ENCODE results near the gene ANKRD13B.

ANKRD13B gene

DNA sequence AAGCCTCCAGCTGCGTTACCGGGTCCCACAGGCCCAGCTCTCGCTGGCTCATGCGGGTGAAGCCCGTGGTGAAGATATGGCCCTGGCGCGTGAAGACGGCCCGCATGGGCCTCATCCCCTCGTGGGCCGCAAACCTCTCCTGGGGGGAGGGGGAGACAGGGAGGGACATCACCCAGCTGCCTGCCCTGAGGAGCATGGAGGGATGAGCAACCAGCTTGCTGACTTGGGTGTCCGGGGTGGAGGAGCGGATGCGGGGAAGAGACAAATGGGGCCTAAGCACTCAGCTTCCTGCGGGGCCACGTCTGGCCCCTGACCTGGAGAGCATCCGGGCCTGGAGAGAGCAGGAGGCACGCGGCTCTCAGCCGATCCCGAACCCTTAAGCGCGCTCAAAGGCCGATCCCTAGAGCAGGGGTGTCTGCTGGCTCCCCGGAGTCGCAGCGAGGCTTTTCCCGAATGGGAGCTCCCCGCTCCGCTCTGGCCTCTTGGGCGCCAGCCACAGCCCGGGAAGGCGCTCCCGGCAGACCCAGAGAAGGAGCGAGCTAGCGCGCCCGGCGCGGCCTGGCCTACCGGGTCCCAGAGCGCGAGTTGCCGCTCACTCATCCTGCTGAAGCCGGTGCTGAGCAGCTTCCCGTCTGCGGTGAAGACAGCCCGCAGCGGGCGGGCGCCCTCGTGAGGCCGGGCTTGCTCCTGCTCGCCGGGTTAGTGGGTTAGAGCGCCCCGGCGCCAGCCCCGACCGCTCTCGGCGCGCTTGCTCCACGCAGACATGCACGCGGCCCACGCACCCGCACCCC, 24.7 kb downstream of the ANKRD13B start:
- DNase-seq = peak; percentile 71

DNA sequence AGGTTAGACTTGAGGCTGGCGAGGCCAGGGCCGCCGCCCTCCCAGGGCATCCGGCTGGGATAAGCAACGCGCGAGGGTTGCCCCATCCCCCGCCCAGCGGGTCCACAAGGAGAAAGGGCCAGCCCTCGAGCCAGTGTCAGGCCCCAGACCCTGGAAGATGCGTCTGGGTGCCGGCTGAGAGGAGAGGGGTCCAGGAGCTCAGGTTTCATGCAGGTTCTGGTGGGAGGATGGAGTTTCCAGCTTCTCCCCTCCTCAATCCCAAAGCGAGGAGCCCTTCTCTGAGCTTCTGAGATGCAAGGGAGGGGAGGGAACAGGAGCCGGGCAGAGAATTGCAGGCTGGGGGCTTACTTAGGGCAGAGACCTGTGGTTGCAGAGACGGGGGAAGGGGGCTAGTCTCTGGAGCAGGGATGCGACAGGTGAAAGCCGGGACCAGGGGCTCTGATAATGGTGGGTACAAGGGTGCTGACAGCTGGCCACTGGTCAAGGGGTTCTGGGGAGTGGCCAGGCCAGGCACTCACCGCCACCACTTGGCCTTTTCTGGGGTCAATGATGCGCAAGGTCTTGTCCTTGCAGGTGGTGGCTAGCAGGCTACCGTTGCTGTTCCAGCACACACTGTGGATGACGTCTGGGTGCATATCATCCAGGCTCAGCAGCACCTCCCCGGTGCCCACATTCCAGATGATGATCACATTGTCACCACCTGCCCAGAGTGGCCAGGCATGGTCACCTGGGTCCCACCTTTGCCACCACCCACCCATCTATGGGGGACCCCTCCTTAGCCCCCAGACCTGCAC, 25.5 kb downstream of the ANKRD13B start:
- no peak for DNase-seq

DNA sequence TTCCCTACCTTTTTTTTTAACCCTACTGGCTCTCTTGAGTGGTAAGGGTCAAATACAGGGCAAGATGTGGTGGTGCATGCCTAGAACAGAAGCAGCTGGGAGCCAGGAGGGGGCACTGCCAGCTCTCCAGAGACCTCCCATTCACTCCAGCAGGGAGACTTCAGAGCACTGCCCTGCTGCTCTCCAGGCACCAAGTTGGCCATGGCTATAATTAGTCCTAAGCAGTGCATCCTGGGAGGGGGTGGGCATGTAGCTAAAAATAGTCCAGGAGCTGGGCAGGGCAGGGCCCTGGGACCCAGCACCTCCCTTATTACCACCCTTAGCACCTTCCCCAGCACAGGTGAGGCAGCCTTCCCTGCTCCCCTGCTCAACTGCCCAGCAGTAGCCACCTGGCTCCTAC, 26.3 kb downstream of the ANKRD13B start:
- peak; percentile 51 for DNase-seq

DNA sequence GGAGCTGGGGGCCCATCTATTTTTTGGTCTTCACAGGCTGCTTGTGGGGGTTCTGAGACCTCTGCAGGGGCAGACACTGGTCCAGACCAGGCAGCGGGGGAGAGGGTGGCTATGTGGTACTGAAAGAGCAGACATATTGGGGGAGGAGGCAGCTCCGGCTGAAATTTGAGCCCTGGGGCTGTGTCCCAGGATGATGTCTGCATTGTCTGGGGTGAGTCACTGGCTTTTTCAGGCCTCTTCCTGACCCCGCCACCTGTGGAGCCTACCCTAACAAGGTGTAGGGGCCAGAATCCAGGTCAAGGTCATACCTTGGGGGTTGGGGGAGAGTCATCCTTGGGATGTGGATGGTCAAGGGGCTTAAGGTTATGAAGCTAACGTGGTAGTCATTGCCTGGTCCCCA, 27.3 kb downstream of the ANKRD13B start:
- peak; percentile 38 for DNase-seq

DNA sequence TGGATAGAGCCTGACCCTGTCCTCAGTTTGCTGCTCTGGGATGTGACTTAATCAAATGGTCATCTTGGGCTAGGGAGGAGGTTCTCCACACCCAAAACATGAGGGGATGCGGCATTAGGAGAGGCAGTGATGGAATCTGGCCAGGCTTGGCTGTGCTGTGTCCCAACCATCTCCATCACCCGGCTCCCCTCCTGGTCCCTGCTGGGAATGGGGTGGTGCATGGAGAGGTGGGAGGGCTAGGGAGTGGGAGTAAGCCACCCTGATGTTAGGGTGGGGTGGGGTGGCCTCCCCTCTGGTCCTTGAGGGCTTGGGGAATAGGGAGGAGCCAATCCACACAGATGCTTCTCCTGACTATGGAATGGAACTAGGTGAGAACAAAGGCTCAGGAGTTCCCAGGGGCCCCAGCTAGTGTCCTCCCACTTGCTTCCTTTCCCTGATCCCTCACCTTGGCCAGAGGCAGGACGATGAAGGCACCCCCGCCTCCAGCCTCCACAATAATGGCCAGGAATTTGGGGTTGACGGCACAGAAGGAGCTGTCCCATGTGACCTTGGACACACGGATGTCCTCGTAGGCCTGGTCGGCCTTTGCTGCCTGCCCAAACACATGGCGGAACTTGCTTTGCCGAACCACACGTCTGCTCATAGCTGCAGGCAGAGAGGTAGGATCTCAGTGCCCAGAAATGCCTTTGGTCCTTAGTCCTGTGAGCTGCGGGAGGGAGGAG, 28.0 kb downstream of the ANKRD13B start:
- no peak for DNase-seq

DNA sequence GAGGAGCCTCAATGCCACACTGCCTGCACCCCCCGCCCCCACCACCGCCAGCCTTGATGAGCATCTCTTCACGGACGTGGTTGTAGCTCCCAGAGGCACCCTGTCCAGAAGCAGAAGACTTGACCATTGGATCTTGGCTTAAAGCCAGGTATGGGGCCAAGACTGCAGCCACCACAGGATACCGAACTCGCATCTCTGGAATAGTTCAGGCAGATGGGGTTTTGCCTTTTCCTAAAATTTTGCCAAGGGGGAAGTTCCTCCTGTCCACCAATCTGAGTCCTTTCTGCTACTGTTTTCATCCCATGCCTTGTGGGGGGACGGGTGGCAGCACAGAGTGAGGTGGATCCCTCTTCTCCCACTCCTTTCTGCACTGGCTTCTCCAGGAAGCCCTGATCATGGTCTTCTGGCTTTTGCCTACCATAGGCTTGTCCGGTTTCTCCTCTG, 28.8 kb downstream of the ANKRD13B start:
- DNase-seq = peak; percentile 29

DNA sequence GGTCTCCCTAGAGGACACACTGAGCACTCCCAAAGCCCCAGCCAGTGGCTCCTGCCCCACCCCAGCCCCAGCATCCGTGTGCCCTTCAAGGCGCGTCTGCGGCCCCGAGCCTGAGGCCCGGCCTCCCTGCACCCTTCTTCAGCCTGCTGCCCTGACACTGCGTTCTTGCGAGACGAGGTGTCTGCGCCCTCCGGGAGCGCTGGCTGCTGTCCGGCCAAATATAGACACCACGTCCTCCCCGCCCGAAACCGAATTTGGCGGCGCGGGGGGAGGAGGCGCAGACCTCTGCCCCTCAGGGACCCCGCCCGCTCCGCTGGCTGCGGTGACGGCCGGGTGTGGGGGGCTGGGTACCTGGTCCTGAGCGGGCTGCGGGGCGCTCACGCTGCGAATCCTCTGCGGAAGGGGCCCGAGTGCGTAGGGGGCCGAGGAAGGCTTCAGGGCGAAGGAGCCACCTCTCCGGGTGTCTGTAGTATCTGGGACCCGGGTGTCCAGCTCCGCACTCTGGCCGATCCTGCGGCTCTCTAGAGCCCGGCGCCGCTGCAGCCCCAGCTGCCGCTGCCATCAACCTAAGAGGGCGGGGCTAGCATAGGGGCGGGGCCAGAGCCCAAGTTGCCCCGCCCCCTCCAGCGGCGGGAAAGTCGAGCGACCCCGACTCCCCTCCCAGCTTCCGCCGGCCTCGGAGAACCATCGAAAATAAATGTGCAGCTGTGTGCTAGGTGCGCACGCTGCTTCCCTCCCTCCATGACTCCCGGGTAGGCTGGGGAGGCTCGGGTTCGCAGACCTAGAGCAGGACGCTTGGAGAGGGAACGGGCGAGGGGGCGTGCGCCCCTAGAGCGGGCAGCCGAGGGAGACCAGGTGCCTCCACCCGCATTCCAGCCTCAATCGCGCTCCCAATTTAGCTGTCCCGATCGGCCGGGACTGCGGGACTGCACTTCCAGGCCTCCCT, 29.7 kb downstream of the ANKRD13B start, which contains the start of gene CORO6:
CORO6 (minus strand) TSS at position 576 of the 946 bp plus-strand sequence. CDS start 1,491 bp downstream, outside the sequence.
- peak; percentile 47 for DNase-seq

DNA sequence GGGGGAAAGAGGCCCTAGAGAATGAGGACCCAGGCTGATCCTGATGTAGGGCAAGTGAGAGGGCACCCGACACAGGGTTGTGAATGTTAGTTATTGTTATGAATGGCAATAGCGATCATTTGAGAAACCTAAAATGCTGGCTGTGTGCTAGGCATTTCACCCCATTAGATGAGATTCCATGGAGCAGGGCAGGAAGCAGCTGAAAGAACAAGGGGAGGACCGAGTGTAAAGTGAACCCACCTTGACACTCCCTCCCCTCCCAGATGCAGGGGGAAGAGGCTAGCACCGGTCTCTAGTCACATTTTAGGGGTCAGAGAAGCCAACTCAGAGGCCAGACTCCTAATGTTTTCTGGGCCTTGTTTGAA, 30.3 kb downstream of the ANKRD13B start:
- DNase-seq = no peak

DNA sequence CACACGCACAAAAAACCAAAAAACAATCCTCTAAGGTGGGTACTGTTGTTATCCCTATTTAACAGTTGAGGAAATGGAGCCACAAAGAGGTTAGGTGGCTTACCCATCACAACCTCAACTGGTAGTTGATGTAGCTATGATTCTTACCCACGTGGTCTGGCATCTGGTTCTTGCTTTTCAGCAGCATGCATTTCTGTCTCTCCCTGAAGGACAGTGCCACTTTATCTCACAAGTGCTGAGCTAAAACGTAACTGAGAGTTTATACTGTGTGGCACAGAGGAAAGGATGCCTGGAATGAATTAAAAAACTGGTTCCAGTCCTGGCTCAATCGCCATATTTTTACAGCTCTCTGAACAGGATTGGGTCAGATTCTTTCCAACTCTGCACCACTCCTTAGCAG, 31.7 kb downstream of the ANKRD13B start:
- no peak for DNase-seq

DNA sequence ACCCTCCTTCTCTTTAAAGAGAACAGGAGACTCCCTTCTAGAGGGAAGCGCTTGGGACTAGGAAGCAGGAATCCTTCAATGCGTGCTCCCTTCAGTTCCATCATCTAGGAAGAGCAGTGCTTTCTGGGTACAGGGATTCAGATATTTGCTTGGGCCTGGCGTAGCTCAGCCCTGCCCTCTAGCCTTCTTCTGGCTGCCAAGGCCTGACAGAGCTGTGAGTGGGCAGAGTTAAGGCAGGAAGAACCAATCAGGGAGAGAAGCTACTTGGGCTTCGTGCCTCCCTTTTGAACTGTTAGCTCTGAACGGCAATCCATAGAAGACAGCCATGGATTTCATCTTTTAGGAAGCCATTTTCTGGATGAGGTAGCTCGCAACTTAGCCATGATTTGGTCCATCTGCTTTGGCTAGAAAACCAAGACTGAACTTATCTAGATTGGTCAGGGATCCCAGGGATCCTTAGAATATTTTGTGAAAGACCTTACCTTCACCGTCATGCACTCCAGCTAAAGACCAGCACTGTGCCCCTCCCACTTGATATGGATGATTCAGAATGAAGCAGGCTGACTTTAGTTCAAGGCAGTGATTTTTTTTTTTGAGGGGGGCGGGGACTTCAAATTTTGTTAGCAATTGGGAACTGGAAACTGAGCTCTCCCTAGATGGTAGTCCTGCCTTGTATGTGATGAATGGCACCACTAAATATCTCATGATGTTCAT, 32.3 kb downstream of the ANKRD13B start:
- peak; percentile 60 for DNase-seq

DNA sequence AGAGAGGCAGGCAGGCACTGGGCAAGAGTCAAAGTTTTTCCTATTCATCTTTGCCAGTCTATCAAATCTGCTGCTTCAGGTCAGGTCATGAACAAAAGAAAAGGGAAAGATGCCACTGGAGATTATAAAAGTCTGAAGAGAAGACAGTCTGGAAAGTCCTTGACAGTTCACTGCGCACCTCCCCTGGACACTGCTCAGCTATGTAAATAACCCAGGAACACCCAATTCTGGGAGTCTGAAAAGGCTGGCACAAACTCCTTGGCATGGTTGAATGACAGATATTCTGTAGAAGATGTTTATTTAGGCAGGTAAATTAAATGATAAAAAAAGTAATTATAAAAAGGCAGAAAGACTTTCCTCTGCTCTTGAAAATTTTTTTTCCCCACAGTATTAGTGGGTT, 35.0 kb downstream of the ANKRD13B start:
- DNase-seq = no peak

DNA sequence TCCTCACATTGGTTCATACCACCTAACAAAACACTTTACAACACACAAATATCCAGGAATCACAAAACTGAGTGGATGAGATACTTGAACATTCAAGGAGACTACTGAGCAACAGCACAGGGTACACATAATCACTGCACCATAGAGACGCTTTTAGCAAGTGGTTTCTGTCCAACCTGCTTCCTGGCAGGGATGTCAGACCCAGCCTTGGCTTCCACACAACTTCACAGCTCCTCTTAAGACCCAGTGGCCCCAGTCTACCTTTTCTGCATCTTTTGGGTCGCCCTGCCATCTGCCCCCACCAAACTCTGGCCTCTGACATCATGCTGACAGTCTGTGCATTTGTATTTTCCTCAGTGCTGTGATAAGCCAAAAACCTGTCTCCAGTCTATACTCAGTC, 35.7 kb downstream of the ANKRD13B start:
- DNase-seq = no peak

DNA sequence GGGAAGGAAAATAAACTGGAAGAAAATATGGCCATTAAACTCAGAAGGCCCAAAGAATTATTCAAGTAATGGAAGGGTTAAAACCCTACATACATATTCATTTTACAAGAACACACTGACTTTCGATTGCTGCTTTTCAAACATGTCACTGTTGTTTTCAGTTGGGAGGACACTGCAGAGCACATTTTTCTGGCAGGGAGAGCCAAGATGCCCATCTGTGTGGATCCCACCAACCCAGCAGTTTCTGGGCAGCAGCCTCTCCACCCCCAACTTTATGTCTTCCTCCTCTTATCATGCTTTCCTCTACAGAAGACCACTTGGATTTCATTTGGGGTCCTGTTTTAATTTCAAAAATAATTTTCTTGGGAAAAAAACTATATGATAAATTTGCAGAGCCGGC, 36.9 kb downstream of the ANKRD13B start:
- no peak for DNase-seq

DNA sequence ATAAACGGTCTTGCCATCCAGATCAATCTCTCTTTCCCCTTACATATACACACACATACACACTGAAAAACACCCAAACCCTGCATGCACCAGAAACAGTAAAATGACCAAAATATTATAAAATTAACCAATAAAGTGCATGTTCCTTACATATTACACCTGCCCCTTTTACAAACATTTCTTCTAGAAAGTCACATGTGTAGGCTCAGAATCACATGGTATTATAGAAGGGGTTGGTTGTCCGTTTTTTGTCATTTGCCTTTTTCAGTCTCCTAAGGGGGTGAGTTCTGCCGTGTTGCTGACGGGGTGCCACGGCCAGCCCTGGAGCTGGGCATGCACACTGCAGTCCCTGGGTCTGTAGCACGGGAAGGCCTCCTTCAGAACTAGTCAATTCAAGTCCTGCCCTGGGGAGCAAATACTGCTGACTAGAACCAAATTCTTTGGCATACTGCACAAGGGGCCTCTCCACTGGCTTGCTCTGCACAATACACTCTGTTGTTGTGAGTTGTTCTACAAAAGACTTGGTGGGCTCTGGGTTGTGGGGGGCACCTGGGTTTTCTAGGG, 37.8 kb downstream of the ANKRD13B start:
- no peak for DNase-seq

DNA sequence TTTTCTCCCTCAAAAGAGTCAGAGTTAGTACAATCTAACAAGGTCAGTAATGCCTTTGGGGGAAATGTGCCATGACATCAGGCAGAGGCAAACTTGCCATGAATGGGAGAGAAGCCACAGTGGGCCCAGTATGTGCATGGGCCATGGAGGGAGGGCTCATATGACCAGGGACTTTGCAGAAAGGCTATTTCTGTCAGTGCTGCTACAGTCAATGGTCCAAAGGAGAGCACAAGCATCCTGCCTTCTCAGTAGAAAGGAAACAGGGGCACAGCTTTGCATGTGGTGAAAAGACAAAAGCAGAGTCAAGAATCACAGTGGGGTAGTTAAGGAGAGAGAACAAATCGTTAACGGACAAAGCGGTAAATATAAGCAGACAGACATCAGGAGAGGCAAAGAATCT, 41.0 kb downstream of the ANKRD13B start:
- DNase-seq = no peak

DNA sequence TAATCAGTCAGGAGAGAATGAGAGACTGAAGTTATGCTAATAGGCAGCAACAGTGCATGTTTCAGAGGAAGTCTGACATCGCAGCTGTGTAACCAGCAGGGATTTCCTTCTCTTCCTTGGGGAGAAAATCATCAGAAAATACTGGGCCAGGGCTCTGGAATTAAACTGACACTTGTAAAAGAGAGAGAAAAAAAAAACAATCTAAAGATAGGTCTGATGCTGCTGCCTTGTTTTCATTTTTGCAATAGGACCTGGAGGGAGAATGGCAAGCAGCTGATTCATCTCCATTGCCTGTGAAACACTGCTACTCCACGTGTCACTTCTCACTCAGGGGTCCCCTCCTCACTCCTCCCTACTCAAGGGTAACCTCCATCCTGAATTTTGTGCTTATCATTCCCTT, 47.5 kb downstream of the ANKRD13B start:
- DNase-seq = peak; percentile 71

DNA sequence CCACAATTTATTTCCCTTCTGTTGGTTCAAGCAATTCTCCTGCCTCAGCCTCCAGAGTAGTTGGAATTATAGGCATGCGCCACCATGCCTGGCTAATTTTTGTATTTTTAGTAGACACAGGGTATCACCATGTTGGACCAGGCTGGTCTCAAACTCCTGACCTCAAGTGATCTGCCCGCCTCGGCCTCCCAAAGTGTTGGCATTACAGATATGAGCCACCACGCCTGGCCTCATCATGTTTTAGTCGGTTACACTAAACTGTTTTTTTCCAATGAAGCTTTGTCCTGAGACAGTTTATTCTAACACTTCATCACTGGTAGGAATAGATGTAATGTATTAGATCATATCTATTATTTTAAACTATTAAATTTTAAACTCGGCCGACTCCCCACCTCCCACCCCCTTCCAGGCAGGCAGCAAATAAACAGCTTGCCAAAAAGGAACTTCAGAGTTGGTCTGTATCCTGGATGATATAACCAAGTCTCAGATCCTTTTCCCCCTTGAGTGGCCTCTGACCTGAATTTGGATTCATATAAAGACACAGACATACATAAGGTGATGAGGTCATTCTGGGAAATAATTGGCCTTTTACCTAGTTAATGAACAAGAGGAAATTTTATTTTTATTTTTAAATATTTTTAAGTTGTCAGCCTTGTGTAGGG, 48.2 kb downstream of the ANKRD13B start:
- no peak for DNase-seq

DNA sequence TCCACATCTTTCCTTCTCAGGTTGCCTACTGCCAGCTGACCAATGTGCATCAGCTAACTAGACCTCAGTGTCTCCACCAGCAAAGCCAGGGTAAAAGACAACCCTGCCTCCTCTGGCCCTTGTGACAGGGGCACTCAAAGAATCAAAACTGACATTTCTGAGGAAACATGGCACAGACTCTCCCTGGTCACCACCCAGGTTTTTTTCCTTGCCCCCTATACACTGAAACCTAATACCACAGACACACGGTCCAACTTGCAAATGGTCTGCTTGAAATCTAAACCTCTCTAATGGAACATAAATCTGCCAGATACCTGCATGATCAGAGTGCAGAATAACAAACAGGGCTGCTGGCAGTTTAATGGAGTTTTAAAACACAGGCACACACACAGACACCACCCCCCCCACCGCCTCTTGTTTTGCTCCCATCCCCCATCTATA, 49.3 kb downstream of the ANKRD13B start:
- DNase-seq = no peak

DNA sequence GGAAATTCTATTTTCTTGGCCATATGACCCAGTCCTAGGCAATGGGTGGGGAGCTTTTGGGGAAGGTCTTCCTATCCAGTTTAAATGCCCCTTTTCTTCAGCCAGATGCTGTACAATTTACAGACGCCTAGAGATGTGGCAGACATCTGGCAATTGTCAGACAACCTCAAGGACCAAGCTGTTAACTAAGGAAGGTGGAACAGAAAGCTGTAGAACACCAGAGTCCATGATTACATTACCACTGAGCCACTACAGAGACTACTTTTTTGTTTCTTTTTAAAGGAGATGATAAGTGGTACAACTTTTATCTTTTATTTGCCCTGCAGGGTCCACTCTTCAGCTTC, 50.9 kb downstream of the ANKRD13B start:
- no peak for DNase-seq

DNA sequence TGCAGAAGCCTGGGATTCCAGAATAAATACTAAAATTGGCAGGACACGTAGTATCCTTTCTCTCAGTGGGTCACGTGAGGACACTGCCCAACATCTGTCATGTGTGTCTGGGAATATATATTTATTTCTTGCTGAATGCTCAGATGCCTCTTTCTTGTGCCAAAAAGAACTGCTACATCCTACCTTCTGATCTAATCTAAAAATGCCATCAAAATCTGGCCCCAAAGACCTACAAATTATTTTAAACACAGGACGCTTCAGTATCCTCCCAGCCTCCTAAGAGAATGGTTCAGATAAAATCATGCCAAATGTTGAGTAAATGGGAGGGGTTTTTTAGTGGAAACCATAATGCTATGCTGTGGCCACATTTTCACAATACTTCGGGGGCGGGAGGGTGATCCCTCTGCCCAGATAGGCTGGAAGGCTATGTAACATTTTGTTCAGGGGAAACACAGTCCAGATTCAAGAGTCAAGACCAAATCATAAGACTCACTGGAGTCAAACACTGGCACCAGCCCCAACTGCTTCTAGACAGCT, 52.7 kb downstream of the ANKRD13B start:
- DNase-seq = peak; percentile 69
